WTC11 (cell line): ENCODE data around the gene C4orf36. TPM values are rescaled to one million over a fixed set of nuclear protein-coding genes. Genes with fewer than 3 reads are reported as not detected.

Experiments used
- EMX1 ChIP-seq: fragments of 250-450 bp; sonication (Bioruptor Pico); IDR thresholded peaks from 2 replicates; pipeline ENCODE4 v1.8.0; 2021; ENCODE audit warnings: mild to moderate bottlenecking
- ESRRA ChIP-seq: sonication (generic); formaldehyde crosslinking; IDR thresholded peaks from 2 replicates; pipeline ENCODE4 v1.8.1; 2022; ENCODE audit warnings: mild to moderate bottlenecking, missing genetic modification reagents, borderline replicate concordance
- ETV6 ChIP-seq: sonication (generic); formaldehyde crosslinking; IDR thresholded peaks from 2 replicates; pipeline ENCODE4 v1.8.1; 2022; ENCODE audit warnings: mild to moderate bottlenecking, missing genetic modification reagents
- IRF2 ChIP-seq: sonication (generic); formaldehyde crosslinking; IDR thresholded peaks from 2 replicates; pipeline ENCODE4 v1.8.0; 2022; ENCODE audit warnings: low read depth, missing genetic modification reagents, borderline replicate concordance
- SMAD3 ChIP-seq: sonication (generic); formaldehyde crosslinking; IDR thresholded peaks from 2 replicates; pipeline ENCODE4 v1.8.0; 2022; ENCODE audit warnings: missing genetic modification reagents, mild to moderate bottlenecking, borderline replicate concordance
- SMAD4 ChIP-seq: sonication (generic); formaldehyde crosslinking; IDR thresholded peaks from 2 replicates; pipeline ENCODE4 v1.8.0; 2022; ENCODE audit warnings: mild to moderate bottlenecking, missing genetic modification reagents
- ZNF423 ChIP-seq: fragments of 250-450 bp; sonication (Bioruptor Pico); IDR thresholded peaks from 2 replicates; pipeline ENCODE4 v2.1.2; 2022; ENCODE audit warnings: mild to moderate bottlenecking, moderate library complexity
- total RNA-seq: library from RNA; stranded (reverse); gene quantifications from 3 replicates; pipeline ENCODE4 v1.2.3, GENCODE V29; 2021
- TF ChIP-seq, protein P1 (sequence below): fragments of 250-450 bp; sonication (Bioruptor Pico); IDR thresholded peaks from 2 replicates; pipeline ENCODE4 v1.9.0; 2021; ENCODE audit warnings: mild to moderate bottlenecking
- TF ChIP-seq, protein P2 (sequence below): fragments of 250-450 bp; sonication (Bioruptor Pico); IDR thresholded peaks from 2 replicates; pipeline ENCODE4 v1.9.0; 2021; ENCODE audit warnings: mild to moderate bottlenecking, borderline replicate concordance
- TF ChIP-seq, protein P3 (sequence below): sonication (generic); formaldehyde crosslinking; IDR thresholded peaks from 2 replicates; pipeline ENCODE4 v1.8.0; 2022; ENCODE audit warnings: mild to moderate bottlenecking, missing genetic modification reagents
- TF ChIP-seq, protein P4 (sequence below): fragments of 250-450 bp; sonication (Bioruptor Pico); IDR thresholded peaks from 2 replicates; pipeline ENCODE4 v2.1.2; 2022; ENCODE audit warnings: mild to moderate bottlenecking, moderate library complexity
- TF ChIP-seq, protein P5 (sequence below): fragments of 250-450 bp; sonication (Bioruptor Pico); IDR thresholded peaks from 2 replicates; pipeline ENCODE4 v1.9.0; 2021; ENCODE audit warnings: mild to moderate bottlenecking
- TF ChIP-seq, protein P6 (sequence below): sonication (generic); formaldehyde crosslinking; IDR thresholded peaks from 2 replicates; pipeline ENCODE4 v1.8.0; 2023; ENCODE audit warnings: missing genetic modification reagents, mild to moderate bottlenecking, borderline replicate concordance
- TF ChIP-seq, protein P7 (sequence below): sonication (generic); formaldehyde crosslinking; IDR thresholded peaks from 2 replicates; pipeline ENCODE4 v1.8.0; 2023; ENCODE audit warnings: missing genetic modification reagents
- TF ChIP-seq, protein P8 (sequence below): sonication (generic); formaldehyde crosslinking; IDR thresholded peaks from 2 replicates; pipeline ENCODE4 v1.8.1; 2023; ENCODE audit warnings: mild to moderate bottlenecking, missing genetic modification reagents, moderate library complexity
- TF ChIP-seq, protein P9 (sequence below): sonication (generic); formaldehyde crosslinking; IDR thresholded peaks from 2 replicates; pipeline ENCODE4 v1.8.0; 2022; ENCODE audit warnings: missing genetic modification reagents

C4orf36 gene
- total RNA-seq, 1 experiment from 2014 or later = 0.79 TPM

DNA sequence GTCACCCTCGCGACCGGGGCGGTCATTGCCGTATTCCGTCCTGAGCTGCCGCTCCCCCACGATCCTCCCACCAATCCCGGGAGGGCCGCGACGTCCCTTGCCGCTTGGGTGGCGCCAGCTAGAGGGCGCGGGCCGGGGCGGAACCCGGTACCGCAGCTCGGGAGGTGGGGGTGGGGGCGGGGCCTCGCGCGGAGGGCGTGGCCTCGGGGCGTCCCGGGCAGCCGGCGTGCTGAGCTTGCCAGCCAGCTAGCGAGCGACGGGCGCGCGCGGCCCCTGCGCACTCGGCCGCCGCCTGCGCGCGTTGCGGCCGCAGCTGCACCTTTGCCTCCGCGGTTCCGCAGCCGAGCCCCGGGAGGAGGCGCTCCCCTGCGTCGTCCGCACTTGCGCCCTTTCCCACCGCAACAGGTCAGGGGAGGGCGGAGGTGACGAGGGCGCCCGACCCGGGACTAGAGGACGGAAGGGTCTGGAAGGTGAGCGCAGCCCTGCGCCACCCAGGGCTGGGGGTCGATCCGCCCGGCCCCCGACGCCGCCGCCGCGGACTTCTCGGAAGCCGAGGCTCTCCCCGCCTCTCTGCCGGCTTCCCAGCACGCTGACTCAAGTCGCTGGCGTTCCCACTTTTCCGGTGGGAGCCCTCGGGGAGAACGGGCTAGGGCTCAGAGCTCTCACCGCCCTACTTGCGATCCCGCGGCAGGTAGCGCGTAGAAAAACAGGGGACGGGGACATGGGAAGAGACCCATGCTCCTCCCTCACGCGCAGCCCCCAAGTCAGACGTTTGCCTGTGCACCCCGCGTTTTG, 42.7 kb upstream of the C4orf36 start, which contains the start of gene AFF1 (continued):
- TF ChIP-seq, protein P1, sequence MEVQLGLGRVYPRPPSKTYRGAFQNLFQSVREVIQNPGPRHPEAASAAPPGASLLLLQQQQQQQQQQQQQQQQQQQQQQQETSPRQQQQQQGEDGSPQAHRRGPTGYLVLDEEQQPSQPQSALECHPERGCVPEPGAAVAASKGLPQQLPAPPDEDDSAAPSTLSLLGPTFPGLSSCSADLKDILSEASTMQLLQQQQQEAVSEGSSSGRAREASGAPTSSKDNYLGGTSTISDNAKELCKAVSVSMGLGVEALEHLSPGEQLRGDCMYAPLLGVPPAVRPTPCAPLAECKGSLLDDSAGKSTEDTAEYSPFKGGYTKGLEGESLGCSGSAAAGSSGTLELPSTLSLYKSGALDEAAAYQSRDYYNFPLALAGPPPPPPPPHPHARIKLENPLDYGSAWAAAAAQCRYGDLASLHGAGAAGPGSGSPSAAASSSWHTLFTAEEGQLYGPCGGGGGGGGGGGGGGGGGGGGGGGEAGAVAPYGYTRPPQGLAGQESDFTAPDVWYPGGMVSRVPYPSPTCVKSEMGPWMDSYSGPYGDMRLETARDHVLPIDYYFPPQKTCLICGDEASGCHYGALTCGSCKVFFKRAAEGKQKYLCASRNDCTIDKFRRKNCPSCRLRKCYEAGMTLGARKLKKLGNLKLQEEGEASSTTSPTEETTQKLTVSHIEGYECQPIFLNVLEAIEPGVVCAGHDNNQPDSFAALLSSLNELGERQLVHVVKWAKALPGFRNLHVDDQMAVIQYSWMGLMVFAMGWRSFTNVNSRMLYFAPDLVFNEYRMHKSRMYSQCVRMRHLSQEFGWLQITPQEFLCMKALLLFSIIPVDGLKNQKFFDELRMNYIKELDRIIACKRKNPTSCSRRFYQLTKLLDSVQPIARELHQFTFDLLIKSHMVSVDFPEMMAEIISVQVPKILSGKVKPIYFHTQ (CRISPR knock-in tag) = no peak
- TF ChIP-seq, protein P2, sequence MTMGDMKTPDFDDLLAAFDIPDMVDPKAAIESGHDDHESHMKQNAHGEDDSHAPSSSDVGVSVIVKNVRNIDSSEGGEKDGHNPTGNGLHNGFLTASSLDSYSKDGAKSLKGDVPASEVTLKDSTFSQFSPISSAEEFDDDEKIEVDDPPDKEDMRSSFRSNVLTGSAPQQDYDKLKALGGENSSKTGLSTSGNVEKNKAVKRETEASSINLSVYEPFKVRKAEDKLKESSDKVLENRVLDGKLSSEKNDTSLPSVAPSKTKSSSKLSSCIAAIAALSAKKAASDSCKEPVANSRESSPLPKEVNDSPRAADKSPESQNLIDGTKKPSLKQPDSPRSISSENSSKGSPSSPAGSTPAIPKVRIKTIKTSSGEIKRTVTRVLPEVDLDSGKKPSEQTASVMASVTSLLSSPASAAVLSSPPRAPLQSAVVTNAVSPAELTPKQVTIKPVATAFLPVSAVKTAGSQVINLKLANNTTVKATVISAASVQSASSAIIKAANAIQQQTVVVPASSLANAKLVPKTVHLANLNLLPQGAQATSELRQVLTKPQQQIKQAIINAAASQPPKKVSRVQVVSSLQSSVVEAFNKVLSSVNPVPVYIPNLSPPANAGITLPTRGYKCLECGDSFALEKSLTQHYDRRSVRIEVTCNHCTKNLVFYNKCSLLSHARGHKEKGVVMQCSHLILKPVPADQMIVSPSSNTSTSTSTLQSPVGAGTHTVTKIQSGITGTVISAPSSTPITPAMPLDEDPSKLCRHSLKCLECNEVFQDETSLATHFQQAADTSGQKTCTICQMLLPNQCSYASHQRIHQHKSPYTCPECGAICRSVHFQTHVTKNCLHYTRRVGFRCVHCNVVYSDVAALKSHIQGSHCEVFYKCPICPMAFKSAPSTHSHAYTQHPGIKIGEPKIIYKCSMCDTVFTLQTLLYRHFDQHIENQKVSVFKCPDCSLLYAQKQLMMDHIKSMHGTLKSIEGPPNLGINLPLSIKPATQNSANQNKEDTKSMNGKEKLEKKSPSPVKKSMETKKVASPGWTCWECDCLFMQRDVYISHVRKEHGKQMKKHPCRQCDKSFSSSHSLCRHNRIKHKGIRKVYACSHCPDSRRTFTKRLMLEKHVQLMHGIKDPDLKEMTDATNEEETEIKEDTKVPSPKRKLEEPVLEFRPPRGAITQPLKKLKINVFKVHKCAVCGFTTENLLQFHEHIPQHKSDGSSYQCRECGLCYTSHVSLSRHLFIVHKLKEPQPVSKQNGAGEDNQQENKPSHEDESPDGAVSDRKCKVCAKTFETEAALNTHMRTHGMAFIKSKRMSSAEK (CRISPR knock-in tag) = peak; percentile 47; the same call in 1 of the 2 replicates
- TF ChIP-seq, protein P3, sequence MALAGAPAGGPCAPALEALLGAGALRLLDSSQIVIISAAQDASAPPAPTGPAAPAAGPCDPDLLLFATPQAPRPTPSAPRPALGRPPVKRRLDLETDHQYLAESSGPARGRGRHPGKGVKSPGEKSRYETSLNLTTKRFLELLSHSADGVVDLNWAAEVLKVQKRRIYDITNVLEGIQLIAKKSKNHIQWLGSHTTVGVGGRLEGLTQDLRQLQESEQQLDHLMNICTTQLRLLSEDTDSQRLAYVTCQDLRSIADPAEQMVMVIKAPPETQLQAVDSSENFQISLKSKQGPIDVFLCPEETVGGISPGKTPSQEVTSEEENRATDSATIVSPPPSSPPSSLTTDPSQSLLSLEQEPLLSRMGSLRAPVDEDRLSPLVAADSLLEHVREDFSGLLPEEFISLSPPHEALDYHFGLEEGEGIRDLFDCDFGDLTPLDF = 0 out of 2 replicates have a peak, but pooled peaks have one; percentile 21
- TF ChIP-seq, protein P4, sequence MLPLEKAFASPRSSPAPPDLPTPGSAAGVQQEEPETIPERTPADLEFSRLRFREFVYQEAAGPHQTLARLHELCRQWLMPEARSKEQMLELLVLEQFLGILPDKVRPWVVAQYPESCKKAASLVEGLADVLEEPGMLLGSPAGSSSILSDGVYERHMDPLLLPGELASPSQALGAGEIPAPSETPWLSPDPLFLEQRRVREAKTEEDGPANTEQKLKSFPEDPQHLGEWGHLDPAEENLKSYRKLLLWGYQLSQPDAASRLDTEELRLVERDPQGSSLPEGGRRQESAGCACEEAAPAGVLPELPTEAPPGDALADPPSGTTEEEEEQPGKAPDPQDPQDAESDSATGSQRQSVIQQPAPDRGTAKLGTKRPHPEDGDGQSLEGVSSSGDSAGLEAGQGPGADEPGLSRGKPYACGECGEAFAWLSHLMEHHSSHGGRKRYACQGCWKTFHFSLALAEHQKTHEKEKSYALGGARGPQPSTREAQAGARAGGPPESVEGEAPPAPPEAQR = no peak
- TF ChIP-seq IRF2 (CRISPR knock-in tag) (no peak), ETV6 (CRISPR knock-in tag) (peak; percentile 62; the same call in 1 of the 2 replicates), ESRRA (CRISPR knock-in tag) (0 out of 2 replicates have a peak, but pooled peaks have one; percentile 69), EMX1 (CRISPR knock-in tag) (0 out of 2 replicates have a peak, but pooled peaks have one; percentile 1), ZNF423 (CRISPR knock-in tag) (peak; percentile 16; the same call in 1 of the 2 replicates), SMAD4 (CRISPR knock-in tag) (no peak), SMAD3 (CRISPR knock-in tag) (no peak)
- TF ChIP-seq, protein P5, sequence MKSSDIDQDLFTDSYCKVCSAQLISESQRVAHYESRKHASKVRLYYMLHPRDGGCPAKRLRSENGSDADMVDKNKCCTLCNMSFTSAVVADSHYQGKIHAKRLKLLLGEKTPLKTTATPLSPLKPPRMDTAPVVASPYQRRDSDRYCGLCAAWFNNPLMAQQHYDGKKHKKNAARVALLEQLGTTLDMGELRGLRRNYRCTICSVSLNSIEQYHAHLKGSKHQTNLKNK (CRISPR knock-in tag) = no peak
- TF ChIP-seq, protein P6, sequence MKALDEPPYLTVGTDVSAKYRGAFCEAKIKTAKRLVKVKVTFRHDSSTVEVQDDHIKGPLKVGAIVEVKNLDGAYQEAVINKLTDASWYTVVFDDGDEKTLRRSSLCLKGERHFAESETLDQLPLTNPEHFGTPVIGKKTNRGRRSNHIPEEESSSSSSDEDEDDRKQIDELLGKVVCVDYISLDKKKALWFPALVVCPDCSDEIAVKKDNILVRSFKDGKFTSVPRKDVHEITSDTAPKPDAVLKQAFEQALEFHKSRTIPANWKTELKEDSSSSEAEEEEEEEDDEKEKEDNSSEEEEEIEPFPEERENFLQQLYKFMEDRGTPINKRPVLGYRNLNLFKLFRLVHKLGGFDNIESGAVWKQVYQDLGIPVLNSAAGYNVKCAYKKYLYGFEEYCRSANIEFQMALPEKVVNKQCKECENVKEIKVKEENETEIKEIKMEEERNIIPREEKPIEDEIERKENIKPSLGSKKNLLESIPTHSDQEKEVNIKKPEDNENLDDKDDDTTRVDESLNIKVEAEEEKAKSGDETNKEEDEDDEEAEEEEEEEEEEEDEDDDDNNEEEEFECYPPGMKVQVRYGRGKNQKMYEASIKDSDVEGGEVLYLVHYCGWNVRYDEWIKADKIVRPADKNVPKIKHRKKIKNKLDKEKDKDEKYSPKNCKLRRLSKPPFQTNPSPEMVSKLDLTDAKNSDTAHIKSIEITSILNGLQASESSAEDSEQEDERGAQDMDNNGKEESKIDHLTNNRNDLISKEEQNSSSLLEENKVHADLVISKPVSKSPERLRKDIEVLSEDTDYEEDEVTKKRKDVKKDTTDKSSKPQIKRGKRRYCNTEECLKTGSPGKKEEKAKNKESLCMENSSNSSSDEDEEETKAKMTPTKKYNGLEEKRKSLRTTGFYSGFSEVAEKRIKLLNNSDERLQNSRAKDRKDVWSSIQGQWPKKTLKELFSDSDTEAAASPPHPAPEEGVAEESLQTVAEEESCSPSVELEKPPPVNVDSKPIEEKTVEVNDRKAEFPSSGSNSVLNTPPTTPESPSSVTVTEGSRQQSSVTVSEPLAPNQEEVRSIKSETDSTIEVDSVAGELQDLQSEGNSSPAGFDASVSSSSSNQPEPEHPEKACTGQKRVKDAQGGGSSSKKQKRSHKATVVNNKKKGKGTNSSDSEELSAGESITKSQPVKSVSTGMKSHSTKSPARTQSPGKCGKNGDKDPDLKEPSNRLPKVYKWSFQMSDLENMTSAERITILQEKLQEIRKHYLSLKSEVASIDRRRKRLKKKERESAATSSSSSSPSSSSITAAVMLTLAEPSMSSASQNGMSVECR (CRISPR knock-in tag) = peak; percentile 79
- TF ChIP-seq, protein P7, sequence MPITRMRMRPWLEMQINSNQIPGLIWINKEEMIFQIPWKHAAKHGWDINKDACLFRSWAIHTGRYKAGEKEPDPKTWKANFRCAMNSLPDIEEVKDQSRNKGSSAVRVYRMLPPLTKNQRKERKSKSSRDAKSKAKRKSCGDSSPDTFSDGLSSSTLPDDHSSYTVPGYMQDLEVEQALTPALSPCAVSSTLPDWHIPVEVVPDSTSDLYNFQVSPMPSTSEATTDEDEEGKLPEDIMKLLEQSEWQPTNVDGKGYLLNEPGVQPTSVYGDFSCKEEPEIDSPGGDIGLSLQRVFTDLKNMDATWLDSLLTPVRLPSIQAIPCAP (CRISPR knock-in tag) = 0 out of 2 replicates have a peak, but pooled peaks have one; percentile 34
- TF ChIP-seq, protein P8, sequence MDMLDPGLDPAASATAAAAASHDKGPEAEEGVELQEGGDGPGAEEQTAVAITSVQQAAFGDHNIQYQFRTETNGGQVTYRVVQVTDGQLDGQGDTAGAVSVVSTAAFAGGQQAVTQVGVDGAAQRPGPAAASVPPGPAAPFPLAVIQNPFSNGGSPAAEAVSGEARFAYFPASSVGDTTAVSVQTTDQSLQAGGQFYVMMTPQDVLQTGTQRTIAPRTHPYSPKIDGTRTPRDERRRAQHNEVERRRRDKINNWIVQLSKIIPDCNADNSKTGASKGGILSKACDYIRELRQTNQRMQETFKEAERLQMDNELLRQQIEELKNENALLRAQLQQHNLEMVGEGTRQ (CRISPR knock-in tag) = peak; percentile 52; the same call in 1 of the 2 replicates
- TF ChIP-seq, protein P9, sequence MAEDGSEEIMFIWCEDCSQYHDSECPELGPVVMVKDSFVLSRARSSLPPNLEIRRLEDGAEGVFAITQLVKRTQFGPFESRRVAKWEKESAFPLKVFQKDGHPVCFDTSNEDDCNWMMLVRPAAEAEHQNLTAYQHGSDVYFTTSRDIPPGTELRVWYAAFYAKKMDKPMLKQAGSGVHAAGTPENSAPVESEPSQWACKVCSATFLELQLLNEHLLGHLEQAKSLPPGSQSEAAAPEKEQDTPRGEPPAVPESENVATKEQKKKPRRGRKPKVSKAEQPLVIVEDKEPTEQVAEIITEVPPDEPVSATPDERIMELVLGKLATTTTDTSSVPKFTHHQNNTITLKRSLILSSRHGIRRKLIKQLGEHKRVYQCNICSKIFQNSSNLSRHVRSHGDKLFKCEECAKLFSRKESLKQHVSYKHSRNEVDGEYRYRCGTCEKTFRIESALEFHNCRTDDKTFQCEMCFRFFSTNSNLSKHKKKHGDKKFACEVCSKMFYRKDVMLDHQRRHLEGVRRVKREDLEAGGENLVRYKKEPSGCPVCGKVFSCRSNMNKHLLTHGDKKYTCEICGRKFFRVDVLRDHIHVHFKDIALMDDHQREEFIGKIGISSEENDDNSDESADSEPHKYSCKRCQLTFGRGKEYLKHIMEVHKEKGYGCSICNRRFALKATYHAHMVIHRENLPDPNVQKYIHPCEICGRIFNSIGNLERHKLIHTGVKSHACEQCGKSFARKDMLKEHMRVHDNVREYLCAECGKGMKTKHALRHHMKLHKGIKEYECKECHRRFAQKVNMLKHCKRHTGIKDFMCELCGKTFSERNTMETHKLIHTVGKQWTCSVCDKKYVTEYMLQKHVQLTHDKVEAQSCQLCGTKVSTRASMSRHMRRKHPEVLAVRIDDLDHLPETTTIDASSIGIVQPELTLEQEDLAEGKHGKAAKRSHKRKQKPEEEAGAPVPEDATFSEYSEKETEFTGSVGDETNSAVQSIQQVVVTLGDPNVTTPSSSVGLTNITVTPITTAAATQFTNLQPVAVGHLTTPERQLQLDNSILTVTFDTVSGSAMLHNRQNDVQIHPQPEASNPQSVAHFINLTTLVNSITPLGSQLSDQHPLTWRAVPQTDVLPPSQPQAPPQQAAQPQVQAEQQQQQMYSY (CRISPR knock-in tag) = peak; percentile 34; the same call in 1 of the 2 replicates
